Measurements from ENCODE around the gene NIPBL.

GRCh38 chr5:36932699-36933098 lies 56.1 kb downstream of the NIPBL start:
- TF ChIP-seq CTCF (IDR thresholded peaks at IDR 0.05 in 2 of 3, conservative IDR thresholded peaks at IDR 0.05 in 1 of 3; ENCODE audit: control insufficient read depth in 2 of 3, extremely low read depth in 1 of 3, insufficient read depth in 1 of 3, low read depth in 3 of 3, low read length in 3 of 3) (no peak), RELA (IDR thresholded peaks at IDR 0.05; ENCODE audit: borderline replicate concordance, partially characterized antibody) (no peak), BMI1 (IDR thresholded peaks at IDR 0.05; ENCODE audit: borderline replicate concordance) (no peak), EZH2 (IDR thresholded peaks at IDR 0.05; ENCODE audit: borderline replicate concordance, control insufficient read depth, low read depth, low read length) (no peak), SMARCA5 (IDR thresholded peaks at IDR 0.05) (no peak), TARDBP (IDR thresholded peaks at IDR 0.05; ENCODE audit: borderline replicate concordance) (no peak), RAD21 (IDR thresholded peaks at IDR 0.05; ENCODE audit: insufficient read depth, low read depth, low read length) (no peak), MAX (IDR thresholded peaks at IDR 0.05; ENCODE audit: low read depth, low read length) (no peak), BHLHE40 (IDR thresholded peaks at IDR 0.05; ENCODE audit: borderline replicate concordance in 1 of 2, low read depth in 2 of 2, low read length in 1 of 2) (no peak), KDM1A (IDR thresholded peaks at IDR 0.05; ENCODE audit: borderline replicate concordance) (no peak), PAX8 (IDR thresholded peaks at IDR 0.05) (no peak)
- TF ChIP-seq, protein P1, sequence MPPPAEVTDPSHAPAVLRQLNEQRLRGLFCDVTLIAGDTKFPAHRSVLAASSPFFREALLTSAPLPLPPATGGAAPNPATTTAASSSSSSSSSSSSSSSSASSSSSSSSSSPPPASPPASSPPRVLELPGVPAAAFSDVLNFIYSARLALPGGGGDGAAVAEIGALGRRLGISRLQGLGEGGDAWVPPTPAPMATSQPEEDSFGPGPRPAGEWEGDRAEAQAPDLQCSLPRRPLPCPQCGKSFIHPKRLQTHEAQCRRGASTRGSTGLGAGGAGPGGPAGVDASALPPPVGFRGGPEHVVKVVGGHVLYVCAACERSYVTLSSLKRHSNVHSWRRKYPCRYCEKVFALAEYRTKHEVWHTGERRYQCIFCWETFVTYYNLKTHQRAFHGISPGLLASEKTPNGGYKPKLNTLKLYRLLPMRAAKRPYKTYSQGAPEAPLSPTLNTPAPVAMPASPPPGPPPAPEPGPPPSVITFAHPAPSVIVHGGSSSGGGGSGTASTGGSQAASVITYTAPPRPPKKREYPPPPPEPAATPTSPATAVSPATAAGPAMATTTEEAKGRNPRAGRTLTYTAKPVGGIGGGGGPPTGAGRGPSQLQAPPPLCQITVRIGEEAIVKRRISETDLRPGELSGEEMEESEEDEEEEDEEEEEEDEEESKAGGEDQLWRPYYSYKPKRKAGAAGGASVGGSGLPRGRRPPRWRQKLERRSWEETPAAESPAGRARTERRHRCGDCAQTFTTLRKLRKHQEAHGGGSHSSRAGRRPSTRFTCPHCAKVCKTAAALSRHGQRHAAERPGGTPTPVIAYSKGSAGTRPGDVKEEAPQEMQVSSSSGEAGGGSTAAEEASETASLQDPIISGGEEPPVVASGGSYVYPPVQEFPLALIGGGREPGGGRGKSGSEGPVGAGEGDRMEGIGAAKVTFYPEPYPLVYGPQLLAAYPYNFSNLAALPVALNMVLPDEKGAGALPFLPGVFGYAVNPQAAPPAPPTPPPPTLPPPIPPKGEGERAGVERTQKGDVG (CRISPR knock-in tag; IDR thresholded peaks at IDR 0.05) = no peak
- TF ChIP-seq, protein P2, sequence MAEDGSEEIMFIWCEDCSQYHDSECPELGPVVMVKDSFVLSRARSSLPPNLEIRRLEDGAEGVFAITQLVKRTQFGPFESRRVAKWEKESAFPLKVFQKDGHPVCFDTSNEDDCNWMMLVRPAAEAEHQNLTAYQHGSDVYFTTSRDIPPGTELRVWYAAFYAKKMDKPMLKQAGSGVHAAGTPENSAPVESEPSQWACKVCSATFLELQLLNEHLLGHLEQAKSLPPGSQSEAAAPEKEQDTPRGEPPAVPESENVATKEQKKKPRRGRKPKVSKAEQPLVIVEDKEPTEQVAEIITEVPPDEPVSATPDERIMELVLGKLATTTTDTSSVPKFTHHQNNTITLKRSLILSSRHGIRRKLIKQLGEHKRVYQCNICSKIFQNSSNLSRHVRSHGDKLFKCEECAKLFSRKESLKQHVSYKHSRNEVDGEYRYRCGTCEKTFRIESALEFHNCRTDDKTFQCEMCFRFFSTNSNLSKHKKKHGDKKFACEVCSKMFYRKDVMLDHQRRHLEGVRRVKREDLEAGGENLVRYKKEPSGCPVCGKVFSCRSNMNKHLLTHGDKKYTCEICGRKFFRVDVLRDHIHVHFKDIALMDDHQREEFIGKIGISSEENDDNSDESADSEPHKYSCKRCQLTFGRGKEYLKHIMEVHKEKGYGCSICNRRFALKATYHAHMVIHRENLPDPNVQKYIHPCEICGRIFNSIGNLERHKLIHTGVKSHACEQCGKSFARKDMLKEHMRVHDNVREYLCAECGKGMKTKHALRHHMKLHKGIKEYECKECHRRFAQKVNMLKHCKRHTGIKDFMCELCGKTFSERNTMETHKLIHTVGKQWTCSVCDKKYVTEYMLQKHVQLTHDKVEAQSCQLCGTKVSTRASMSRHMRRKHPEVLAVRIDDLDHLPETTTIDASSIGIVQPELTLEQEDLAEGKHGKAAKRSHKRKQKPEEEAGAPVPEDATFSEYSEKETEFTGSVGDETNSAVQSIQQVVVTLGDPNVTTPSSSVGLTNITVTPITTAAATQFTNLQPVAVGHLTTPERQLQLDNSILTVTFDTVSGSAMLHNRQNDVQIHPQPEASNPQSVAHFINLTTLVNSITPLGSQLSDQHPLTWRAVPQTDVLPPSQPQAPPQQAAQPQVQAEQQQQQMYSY (CRISPR knock-in tag; IDR thresholded peaks at IDR 0.05) = no peak
